HG03575 (cell line): Measurements from ENCODE around the gene DPP4.
A peak's percentile ranks its signal among the peaks of the same experiment; 100 is the strongest.

ENCODE experiments used
- ATAC-seq: cut with Tn5 transposase; IDR thresholded peaks from one replicate; pipeline ENCODE4 v1.9.1; 2021; ENCODE audit not compliant: unreplicated experiment, insufficient number of reproducible peaks, low FRiP score; ENCODE audit errors: extremely low read depth

Gene DPP4

DNA sequence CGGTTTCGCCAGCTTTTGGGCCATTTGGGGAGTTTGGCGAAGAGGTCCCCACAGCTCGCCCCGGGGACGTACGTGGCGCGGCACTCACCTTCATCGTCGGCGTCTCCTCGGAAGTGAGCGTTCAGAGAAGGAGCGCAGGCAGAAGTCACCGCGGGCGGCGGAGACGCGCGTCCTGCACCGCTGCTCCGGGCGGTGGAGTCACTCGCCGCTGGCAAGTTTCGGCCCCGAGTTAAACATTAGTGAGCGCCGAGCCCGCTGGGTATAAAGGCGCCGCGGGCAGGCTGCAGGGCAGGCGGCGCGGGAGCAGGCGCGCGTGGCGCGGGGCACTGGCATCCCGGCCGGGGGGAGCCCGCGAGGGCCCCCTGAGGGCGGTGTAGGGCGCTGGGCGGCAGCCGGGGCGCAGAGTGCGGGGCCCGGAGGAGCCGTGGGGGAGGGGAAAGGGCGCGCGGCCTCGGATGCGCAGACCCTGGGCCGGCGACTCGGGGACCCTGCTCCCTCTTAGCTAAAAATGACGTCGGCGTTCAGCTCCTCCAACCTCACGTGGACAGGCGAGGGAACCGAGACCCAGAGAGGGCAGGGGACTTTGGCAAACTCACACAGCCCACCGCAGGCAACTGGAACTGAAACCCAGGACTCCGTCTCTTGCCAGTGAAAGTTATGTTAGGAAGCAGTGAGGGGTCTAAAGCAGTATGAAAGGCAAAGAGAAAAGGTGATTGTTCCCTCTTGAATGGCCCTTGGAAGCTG is at the start of gene DPP4:
TSS of gene DPP4 (minus strand) at position 328 of the 744 bp plus-strand sequence. CDS start at position 94, 234 bp downstream.
- ATAC-seq, result peak; percentile 66

DNA sequence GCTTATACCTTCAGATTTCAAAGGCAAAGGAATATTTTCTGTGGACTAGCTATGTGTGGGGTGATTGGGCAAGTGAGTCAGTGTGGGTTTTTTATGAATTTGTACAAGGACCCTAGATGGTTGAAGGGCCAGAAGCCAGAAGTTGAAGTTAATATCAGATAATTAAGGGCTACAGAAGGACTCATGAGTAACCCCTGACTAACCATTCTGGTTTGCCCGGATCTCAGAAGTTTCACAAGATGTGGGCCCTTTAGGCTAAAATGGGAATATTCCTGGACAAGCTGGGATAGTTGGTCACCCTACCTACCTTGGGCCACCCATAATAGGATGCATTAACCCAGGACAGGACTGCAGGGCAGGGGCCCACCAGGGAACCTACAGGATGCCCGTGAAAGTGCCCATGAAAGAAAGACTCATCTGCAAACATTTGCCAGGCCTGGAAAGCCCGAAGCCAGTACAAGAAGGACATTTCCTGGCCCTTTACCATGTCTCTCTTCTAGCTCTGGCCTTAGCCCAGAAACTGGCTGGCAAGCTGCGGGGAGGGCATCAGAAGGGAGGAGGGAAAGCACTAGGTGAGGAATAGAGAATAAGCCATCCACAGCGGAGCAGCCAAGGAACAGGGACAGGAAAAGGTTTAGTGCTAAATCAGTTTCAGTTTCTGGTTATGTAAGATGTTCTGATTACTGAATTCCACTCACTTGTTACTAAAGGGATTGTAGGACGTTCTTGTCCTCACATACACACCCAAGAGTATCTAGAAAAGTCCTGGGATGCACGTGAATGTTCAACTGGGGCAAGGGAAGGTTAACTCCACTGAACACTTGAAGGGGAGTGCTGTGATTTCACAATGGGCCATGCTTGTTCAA is 44.4 kb upstream of the DPP4 start:
- ATAC-seq, result no peak

DNA sequence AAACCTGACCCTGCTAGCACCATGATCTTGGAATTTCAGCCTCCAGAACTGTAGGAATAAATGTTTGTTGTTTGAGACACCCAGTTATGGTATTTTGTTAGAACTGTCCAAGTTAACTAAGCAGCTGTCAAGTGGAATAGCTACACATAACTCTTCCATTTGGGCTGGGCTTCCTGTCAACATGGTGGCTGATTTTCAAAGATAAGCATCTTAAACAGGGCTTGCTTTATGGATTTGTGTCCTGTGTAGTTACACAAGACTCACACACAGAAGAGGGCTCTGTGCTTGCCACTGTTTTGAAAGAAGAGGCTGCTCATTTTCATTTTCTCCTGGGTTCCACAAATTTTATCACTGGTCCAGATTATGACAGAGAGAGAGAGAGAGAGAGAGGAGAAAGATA is 42.3 kb upstream of the DPP4 start:
- no peak for ATAC-seq

DNA sequence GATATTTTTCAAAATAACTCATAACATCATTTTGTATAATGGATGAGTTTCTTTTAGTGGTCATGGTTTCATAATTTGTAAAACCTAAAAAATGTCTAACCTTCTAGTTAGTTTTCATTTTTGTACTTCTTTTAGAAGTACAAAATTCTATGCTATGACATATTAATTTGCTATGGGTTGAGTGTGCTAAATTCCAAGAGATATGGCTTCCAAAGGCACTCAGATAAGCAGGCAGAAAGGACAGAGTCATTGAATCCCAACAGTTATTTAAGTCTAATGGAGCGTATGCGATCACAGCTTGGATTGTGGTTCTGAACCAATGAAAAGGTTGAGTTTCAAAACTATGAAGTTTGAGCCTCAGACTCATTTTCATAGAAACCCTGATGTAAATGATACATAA is 41.1 kb upstream of the DPP4 start:
- ATAC-seq, result no peak

DNA sequence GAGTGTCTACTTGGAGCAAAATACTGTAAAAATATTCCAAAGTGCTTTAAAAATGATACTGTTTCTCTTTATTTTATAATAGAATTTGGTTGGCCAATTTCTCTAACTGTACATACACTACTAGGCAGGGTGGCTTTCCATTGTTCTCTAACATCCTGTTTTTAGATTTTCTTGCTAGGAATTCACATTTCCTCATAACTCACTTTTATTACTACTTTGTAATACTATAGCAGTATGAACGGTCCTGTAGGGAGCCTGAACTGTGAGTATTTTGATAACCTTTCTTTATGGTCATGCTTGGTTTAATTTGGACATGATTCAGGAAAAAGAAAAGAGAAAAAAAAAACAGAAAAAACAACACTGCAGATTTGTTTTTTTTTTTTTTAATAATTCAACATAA is 40.3 kb upstream of the DPP4 start:
- no peak for ATAC-seq

DNA sequence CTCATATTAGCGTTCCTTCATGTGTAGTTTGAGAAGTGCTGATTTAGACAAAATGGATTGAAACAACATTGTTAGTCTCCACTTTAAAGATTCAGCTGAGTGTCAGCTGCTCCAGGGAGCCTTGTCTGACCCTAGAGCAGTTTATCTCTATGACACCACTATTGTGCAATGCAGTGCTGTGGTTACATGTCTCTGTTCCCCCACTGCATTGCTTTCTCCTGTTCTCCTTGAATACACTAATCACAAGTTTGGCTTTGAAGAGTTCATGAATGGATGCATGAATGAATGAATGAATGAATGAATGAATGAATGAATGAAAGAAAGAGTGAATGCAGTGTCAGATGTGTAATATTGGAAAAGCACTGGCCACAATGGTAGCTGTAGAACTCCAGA is 39.8 kb upstream of the DPP4 start:
- no peak for ATAC-seq

DNA sequence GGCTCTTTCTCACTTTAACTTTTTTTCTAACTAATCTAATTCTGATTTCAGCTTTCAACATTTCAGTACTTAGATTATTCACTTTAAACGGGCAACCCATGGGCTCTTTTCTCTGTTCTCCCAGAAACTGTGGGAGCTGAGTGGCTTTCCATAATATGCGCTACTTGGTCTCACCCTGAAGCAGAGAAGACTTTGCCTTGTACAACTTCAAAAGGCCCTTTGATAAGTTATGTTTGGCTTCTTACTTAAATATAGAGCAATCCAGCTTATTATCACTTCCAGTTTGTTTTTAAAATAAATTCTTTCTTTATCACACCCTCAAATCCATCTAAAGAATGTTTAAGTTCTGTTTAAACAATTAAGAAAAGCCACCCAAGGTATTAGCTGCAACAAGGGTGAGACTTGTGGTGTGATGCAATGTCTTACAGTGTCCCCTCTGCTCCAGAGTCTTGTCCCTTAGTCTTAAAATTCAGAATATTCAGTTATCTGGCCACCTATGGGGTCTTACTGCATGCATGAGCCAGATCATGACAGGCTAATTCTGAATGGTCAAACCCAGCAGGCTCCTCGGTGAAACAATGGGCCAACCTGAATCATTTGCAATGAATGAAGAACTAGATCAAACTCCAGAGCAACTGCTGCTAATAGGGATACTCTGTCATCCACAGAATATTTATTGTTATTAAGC is 39.2 kb upstream of the DPP4 start:
- ATAC-seq, result no peak

DNA sequence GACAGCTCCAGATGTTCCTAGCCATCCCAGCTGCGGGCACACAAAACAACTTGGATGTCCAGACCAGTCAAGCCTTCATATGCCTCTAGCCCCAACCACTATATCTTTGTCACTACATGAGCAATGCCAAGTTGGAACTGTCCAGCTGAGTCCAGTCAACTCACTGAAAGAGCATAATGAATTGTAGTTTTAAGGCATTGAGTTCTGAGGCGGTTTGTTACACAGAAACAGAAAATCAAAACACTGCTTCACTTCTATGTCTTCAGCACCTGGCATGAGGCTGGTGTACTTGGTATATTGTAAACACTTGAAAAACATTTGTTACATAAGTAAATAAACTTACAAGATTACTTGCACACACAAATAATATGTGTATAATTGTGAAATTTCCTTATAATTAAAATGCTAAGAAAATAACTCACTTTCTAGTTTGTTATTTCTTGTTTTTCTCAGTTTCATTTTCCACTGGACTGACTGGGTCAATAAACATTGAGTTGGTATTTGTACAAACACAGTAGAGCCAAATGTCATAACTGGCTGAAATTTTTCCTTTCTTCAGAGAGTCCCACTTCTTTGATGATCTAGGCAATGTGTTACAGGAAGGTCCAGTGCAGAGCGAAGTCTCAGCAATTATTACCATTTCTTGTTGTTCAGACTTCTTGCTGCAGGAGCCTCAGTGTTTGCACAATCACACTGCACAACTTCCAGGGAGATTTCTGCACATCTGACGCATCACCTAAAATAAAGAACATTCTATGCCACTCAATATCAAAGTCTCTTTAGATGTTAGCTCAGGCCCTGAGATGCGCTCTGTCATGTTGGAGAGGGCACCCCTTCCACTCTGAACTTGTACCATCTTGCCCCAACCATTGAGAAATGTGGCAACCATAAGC is 38.2 kb upstream of the DPP4 start:
- no peak for ATAC-seq

DNA sequence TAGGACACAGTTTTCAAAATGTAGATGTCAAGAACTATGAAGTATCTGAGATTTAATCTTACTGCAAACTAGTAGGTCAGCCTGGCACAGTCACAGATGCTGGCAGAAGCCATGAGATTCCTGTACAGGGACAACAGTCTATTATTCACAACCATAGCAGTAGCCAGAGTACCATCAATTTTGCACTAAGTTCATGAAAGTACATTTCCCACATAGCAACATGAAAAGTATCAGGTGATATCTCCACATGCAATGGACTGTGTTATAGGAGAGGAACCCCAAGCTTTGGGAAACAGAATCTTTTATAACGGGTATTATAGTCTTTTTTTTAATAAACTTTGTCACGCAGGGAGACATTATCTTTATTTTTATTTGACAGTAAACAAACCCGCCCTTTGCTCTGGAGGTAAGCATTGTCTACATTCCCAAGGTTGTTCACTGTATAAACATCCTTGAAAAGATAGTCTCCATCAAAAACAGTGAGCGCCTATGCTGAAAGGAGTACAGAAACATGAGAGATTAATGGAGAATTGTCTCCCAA is 33.4 kb upstream of the DPP4 start:
- no peak for ATAC-seq

DNA sequence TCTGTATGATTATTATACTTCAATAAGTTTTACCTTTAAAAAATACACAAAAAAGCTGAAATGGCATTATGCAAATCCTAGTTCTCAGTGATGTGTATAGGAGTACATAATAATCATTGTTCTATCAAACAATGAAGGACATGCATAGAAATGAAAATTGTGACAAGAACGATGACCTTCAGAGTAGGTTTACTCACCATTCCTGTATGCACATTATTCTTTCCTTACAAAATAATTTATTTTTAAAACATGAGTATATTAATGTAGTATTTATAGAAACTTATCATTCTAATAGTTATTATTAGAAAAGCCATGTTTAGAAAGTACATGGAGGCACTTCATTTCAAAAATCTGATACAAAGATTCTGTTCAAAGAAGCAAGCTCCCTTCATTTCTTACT is 32.7 kb upstream of the DPP4 start:
- ATAC-seq, result no peak

DNA sequence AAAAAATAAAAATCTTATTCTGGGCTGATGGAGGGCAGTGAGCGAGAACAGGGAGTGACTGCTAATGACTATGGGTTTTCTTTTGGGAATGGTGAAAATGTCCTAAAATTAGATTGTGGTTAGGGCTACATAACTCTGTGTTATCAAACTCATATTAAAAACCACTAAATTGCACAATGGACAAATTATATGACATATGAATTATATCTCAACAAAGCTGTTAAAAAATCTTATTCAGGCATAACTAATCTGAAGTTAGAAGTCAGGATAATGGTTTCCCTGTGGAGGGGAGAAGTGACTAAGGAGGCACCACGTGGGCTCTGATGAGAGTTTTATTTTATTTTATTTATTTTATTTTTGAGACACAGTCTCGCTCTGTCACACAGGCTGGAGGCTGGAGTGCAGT is 32.1 kb upstream of the DPP4 start:
- ATAC-seq, result no peak

DNA sequence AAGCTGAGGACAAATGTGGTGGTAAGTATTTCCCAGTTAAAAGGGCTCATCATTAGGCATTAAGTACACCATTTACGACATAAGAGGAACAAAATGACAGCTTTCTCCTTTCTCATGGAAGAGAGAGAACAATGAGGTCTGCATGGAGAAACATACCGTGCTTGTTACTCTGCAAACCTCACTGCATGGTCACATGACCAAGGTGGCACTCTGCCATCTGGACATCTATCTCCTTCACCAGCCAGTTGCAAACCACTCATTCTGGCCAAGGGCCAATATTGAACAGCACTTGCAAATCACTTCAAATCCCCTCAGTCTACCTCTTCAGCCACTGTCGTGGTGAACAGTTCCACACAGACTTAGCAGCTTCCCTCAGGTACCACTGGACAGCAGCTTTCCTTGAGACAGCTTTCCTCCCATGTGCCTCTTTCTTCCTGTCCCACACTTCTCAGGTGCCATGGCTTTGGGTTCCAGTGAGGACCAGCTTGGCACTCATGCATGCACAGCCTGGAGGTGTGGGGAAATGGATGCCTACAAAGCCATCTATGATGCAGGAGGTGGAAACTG is 29.5 kb upstream of the DPP4 start:
- ATAC-seq, result no peak

DNA sequence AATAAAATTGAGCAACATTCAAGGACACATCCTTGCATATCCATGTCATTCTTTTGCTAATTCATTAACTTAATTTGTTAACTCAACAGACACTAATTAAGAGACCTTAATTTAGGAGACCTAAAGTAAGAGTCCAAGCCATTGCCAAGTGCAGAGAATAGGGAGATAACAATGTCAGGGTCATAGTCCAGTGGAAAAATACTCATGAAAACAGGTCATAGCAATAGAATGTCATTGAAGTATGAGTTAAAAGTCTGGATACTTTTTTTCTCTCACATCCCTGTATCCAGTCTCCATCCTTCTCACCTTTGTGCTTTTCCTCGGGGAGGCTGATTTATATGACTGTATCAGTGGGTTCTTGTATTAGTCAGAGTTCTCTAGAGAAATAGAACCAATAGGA is 26.6 kb upstream of the DPP4 start:
- ATAC-seq, result no peak

DNA sequence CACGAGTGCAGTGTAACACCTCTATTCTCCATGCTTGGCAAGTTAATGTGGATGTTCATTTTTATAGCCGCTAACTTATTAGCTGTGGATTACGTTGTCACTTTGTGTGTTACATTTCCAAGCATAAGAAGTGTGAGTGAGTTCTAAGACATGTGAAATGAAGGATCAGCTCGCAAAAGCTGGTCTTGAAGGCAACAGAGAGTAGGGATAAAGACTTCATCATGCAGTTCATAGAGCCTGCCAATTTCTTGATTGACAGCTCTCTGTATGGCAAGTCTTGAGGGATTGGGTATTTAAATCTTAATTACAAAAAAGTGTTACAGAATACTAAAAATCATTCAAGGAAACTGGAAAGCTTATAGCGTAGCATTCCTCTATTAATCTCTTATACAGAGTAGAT is 25.8 kb upstream of the DPP4 start:
- ATAC-seq, result no peak

DNA sequence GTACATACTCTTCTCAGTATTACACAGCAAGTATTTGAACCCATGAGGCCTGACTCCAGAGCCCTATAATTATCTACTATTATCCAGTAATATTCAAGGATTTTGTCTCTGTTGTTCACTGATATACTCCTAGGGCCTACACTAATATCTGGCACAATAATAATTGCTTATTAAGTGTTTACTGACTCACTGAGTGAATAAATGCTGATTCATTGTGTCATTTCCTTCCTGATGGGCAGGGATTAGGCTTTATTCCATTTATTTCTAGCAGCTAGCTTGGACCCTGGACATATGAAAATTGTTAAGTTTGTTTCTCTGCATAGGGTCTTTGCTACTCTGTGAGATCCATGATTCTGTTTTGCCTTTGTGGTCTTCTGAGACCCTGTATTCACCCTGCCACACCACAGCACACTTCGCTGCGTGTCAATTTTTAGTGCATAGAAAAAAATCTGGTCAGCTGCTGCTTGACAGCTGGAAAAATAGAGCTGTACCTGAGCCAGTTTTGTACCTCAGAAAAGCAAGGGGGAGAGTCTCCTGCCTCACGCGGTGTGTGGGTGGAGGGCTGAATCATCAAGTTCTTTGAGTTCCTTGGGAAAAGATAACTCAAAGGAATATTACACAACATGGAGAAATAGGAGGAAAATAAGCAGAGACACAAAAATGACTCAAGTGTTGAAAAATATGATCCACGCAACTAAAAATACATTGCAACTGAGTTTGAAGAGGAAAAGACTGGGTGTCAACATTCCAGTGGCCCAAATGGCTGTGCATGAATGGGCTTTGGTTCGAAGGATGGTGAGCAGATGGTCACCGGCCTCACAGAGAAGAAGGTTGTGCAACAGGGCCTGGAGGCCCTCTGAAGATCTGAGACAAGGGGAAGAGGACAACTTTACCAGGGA is 18.9 kb upstream of the DPP4 start:
- ATAC-seq, result no peak

DNA sequence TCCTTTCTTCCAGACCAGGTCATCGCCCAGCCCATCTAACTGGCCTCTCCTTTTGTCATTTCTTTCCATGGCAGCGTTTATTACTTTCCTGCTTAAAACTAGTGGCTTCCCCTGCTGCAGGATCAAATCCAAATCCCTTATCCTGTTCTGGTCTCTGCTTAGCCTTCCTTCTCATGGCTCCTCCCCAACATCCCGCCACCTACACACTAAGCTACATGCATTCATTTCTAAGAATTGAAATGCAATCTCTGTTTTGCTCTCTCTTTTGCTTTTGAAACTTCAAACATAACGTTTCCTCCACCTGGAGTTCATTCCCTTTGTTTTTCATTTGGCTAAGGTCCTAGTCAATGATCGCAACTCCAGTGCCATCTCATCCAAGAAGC is 18.0 kb upstream of the DPP4 start:
- no peak for ATAC-seq

DNA sequence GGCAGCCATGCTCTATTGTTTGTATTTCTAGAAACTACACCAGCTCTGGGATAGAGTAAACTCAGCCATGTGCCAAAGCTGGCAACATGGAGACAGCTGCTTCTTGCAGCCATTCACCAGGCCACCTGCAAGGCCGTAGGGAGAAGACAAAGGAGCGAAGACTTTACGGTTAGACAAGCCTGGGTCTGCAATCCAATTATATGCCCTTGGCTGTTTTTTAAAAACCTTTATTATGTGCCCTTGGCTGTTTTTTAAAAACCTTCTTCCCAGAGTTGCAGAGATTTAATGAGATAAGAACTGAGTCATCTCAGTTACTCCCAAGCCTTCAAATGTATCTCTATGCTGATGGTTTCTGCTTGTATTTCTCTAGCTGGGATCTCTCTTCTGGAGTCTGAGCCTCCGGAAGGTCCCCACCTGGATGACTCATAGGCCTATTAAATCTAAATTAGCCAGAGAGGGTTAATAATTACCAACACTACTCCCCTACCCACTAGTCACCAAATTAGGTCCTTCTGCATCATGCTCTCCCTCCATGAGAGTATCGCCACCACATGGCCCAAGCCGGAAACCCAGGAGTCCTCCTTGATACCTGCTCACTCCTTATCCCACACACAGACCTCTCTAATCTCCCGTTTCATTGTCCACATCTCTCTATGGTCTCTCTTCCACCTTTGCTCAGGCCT is 17.5 kb upstream of the DPP4 start:
- ATAC-seq, result no peak
